ENCODE results near the gene HAUS3. TPM values are rescaled to one million over a fixed set of nuclear protein-coding genes. Genes with fewer than 3 reads are reported as not detected.
"Not testable (repeated sequence)": the region's sequence is repeated elsewhere in the genome, so short reads cannot be mapped to it uniquely, and the experiment has no call there.

Gene HAUS3
- total RNA-seq, 1 experiment from 2014 or later = 17.3 TPM

DNA sequence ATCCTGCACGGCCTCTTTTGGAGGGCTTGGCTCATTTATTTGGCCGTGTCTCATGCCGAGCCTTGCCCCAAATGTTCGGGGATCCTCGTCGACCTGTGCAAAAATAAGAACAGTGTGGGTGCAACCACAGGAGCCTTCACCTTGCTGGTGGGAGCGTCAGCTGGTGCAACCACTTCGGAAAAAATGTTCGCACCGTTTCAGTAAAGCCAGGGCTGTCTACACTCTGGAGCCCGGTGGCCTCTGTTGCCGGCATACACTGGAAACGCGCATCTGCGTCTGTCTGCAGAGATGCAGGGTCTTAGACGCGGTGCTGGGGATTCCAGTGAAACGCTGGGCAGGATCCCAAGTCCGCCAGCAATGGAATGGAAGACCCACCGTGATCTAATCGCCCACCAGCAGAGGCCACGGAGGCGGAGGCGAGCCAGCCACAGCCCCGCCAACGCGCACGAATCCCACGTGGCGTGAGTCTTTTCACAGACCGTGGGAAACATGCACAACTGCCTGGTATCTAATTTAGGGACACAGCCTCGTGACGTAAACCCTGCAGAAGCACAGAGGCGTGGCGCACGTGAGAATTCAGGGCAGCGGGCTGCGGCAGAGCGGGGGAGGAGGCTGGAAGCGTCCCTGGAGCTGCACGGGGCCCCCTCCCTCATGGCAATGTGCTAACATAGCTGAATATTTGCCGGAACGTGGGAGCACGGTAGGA lies 33.8 kb upstream of the HAUS3 start:
- H3K9me3 ChIP-seq (ENCODE audit: control insufficient read depth in 1 of 2, insufficient read depth in 1 of 2, low read depth in 1 of 2, low read length in 2 of 2) = no peaks in the 10 kb centered on the region
- intact Hi-C loops (cut with micrococcal nuclease) = no loop called here
- no peak overlapping the region for H3K9ac ChIP-seq (ENCODE audit: low read length)
- H3K79me2 ChIP-seq (ENCODE audit: insufficient read depth, low read length) = no peaks in the 10 kb centered on the region
- no peak overlapping the region for H2AFZ ChIP-seq (ENCODE audit: low read depth, low read length, poor library complexity, severe bottlenecking)
- ChIA-PET RAD21 (ENCODE audit: low non-redundant PET in 1 of 2, low total read pairs in 2 of 2, uncharacterized antibody in 2 of 2, unreplicated experiment in 2 of 2) (no interaction called here), CTCF (no interaction called here), POLR2A (no interaction called here)
- H3K9me2 ChIP-seq (ENCODE audit: insufficient read depth) = no peaks in the 10 kb centered on the region
- H4K20me1 ChIP-seq (ENCODE audit: insufficient read depth) = no peaks in the 10 kb centered on the region
- DNase-seq (ENCODE audit: low read depth, low spot score) (no peak), ATAC-seq (no peak)
- no peaks in the 10 kb centered on the region for H3K4me1 ChIP-seq (ENCODE audit: control insufficient read depth in 1 of 2, insufficient read depth in 2 of 2, low read length in 2 of 2)
- no peaks in the 10 kb centered on the region for H3K27me3 ChIP-seq (ENCODE audit: insufficient read depth, low read length)
- H3K36me3 ChIP-seq (ENCODE audit: control insufficient read depth in 1 of 2, insufficient read depth in 2 of 2, low read length in 2 of 2) = no peaks in the 10 kb centered on the region
- no peak overlapping the region for H3K4me3 ChIP-seq (replicated peaks in 1 of 2; ENCODE audit: low read depth in 1 of 2, low read length in 2 of 2)
- no peak overlapping the region for H3K4me2 ChIP-seq (ENCODE audit: low read length)
- BruUV-seq (replicated peaks) = no TSS peak
- no peak for TF ChIP-seq YY1 (IDR thresholded peaks at IDR 0.05; ENCODE audit: extremely low read depth, insufficient replicate concordance, low read depth, low read length)
- TF ChIP-seq SIN3A (IDR thresholded peaks at IDR 0.05; ENCODE audit: low read depth) = no peak
- TF ChIP-seq SRF (IDR thresholded peaks at IDR 0.05; ENCODE audit: low read depth) = no peak
- no peak for TF ChIP-seq CBX3 (IDR thresholded peaks at IDR 0.05; ENCODE audit: low read depth)
- no peak for TF ChIP-seq EZH2phosphoT487 (IDR thresholded peaks at IDR 0.05; ENCODE audit: borderline replicate concordance)
- no peak for TF ChIP-seq FOSL1 (IDR thresholded peaks at IDR 0.05; ENCODE audit: low read depth)
- no peak for TF ChIP-seq ZNF274 (IDR thresholded peaks at IDR 0.05; ENCODE audit: low read depth, low read length)
- no peak for TF ChIP-seq POLR2AphosphoS5 (IDR thresholded peaks at IDR 0.05; ENCODE audit: low read depth, low read length)
- TF ChIP-seq ELF1 (IDR thresholded peaks at IDR 0.05; ENCODE audit: borderline replicate concordance, low read depth) = no peak
- no peak for TF ChIP-seq RAD21 (IDR thresholded peaks at IDR 0.05; ENCODE audit: low read depth)
- no peak for TF ChIP-seq ZFX (IDR thresholded peaks at IDR 0.05)
- TF ChIP-seq, protein P1, sequence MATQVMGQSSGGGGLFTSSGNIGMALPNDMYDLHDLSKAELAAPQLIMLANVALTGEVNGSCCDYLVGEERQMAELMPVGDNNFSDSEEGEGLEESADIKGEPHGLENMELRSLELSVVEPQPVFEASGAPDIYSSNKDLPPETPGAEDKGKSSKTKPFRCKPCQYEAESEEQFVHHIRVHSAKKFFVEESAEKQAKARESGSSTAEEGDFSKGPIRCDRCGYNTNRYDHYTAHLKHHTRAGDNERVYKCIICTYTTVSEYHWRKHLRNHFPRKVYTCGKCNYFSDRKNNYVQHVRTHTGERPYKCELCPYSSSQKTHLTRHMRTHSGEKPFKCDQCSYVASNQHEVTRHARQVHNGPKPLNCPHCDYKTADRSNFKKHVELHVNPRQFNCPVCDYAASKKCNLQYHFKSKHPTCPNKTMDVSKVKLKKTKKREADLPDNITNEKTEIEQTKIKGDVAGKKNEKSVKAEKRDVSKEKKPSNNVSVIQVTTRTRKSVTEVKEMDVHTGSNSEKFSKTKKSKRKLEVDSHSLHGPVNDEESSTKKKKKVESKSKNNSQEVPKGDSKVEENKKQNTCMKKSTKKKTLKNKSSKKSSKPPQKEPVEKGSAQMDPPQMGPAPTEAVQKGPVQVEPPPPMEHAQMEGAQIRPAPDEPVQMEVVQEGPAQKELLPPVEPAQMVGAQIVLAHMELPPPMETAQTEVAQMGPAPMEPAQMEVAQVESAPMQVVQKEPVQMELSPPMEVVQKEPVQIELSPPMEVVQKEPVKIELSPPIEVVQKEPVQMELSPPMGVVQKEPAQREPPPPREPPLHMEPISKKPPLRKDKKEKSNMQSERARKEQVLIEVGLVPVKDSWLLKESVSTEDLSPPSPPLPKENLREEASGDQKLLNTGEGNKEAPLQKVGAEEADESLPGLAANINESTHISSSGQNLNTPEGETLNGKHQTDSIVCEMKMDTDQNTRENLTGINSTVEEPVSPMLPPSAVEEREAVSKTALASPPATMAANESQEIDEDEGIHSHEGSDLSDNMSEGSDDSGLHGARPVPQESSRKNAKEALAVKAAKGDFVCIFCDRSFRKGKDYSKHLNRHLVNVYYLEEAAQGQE (IDR thresholded peaks at IDR 0.05; ENCODE audit: low read depth) = no peak
- TF ChIP-seq CEBPB (IDR thresholded peaks at IDR 0.05; ENCODE audit: low read depth) = no peak
- no peak for TF ChIP-seq EZH2 (IDR thresholded peaks at IDR 0.05)
- H3K27ac ChIP-seq (ENCODE audit: low read depth, low read length) = no peak overlapping the region

DNA sequence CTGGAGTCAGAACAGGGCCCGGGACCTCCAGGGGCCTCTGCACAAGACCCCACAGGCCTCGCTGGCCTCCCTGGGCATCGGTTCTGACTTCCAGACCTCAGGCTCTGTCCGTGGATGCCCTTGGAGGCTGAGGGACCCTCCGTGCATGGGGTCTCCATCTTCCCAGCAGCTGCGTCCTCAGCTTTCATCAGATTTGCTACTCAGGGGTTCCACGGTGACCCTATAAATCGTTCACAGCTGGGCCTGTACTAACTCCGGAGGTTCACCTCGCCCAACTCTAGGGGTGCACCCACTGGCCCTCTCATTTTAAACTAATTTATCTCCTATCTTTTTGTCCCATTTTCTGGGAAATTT lies 33.1 kb upstream of the HAUS3 start:
- POLR2A ChIA-PET; BruUV-seq (replicated peaks); H4K20me1 ChIP-seq (ENCODE audit: insufficient read depth): not testable (repeated sequence)

More for the DNA sequence above, 33.1 kb upstream of the HAUS3 start:
- H3K4me2 ChIP-seq (ENCODE audit: low read length); H3K27ac ChIP-seq (ENCODE audit: low read depth, low read length); RAD21 ChIA-PET (ENCODE audit: low non-redundant PET in 1 of 2, low total read pairs in 2 of 2, uncharacterized antibody in 2 of 2, unreplicated experiment in 2 of 2); H2AFZ ChIP-seq (ENCODE audit: low read depth, low read length, poor library complexity, severe bottlenecking); CTCF ChIA-PET; H3K27me3 ChIP-seq (ENCODE audit: insufficient read depth, low read length); H3K9ac ChIP-seq (ENCODE audit: low read length); DNase-seq (ENCODE audit: low read depth, low spot score); ATAC-seq; H3K9me3 ChIP-seq (ENCODE audit: control insufficient read depth in 1 of 2, insufficient read depth in 1 of 2, low read depth in 1 of 2, low read length in 2 of 2); H3K79me2 ChIP-seq (ENCODE audit: insufficient read depth, low read length); H3K4me1 ChIP-seq (ENCODE audit: control insufficient read depth in 1 of 2, insufficient read depth in 2 of 2, low read length in 2 of 2); intact Hi-C loops (cut with micrococcal nuclease); H3K36me3 ChIP-seq (ENCODE audit: control insufficient read depth in 1 of 2, insufficient read depth in 2 of 2, low read length in 2 of 2); H3K9me2 ChIP-seq (ENCODE audit: insufficient read depth); H3K4me3 ChIP-seq (replicated peaks in 1 of 2; ENCODE audit: low read depth in 1 of 2, low read length in 2 of 2): not testable (repeated sequence)
